ENCODE data around the gene ARPC2. TPM values are rescaled to one million over a fixed set of nuclear protein-coding genes. Genes with fewer than 3 reads are reported as not detected.
A peak's percentile ranks its signal among the peaks of the same experiment; 100 is the strongest.

ARPC2 gene
- total RNA-seq, 1 experiment from 2014 or later = 345 TPM

GRCh38 chr2:218289639-218290315 lies 72.8 kb downstream of the ARPC2 start:
- no peak for DNase-seq (ENCODE audit: low read depth)

DNA sequence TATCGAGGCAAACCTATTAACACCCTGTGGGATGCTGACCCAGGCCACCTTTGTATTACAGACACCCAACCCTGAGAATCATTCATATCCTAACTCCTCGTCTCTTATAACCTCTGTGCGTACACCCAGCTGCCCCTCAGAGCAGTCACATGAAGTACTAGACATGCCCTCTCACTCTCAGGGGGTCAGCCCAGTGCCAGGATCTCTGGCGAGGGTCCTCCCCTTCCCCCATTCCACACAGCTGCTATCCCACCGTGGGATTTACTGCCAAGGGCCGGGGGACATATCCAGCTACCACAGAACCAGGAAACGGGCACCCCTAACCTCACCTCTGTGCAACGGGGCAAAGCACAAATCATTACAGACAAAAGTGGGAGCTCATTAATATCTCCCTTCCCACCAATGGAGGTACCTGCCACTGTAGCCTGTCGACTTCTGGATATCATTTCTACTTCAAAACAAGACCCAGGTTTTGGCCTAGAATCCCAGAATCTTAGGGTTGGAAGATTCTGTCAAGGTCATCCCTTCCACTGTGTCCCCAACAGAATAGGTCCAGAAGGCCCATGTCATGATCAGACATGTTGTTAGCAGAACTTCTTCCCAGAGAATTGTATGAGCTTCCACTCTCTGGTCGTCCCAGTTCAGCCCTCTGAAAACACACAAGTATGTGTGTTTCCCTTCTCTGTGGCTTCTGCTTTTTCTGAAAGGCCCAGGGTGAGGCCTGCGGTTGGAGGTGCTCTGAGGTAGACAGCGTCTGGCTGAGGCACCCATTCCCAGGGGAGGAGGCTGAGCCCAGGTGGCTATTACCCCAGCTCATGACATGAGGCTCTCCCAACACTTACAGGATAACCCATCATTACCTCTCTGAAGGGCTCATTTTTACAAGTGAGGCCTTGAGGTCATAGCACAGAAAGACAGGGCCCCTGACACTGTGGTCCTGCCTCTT lies 73.6 kb downstream of the ARPC2 start:
- no peak for DNase-seq (ENCODE audit: low read depth)

DNA sequence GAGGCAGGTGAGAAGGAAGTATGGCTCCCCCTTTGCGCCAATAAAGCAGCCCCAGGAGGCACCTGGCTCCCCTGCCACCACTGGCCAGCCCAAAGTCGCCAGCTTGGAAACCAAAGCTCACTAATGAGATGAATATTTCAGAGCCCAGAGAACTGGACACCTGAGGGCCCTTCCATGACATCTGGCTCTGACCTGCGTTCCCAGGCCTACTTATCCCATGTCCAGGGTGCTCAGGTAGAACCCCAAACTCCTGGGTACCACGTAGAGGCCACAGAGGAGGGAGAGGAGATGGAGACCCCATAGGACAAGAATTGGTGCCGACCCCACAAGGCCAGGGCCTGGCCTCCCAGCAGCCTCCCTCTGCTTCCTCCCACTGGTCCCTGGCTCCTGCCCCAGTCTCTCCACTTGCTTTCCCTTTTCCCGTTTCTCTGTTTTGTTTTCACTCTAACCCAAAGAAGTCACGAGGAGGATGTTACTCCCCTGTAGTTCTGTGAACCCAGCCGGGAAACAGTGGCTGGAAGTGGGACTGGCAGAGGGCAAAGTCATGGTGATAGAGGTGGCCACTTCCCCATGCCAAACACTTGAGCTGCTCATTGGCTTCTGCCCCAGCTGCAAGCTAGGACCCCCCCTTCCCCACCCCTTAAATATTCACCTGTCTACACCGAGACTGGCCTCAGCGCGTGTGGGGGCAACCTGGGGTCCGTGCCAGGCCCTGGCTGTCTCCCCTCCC lies 74.5 kb downstream of the ARPC2 start:
- DNase-seq (ENCODE audit: low read depth) = peak; percentile 21

- peak; percentile 80 for DNase-seq (ENCODE audit: low read depth)
Measured at GRCh38 chr2:218292048-218293014, 75.3 kb downstream of the ARPC2 start, which contains the start of gene TMBIM1. Gene TMBIM1, minus strand, starts transcription at chr2:218292503. Its CDS starts 10,362 bp downstream, at chr2:218282141.

- no peak for DNase-seq (ENCODE audit: low read depth)
Measured at GRCh38 chr2:218293715-218294429, 76.9 kb downstream of the ARPC2 start.

GRCh38 chr2:218294430-218295022 lies 77.5 kb downstream of the ARPC2 start:
- no peak for DNase-seq (ENCODE audit: low read depth)

DNA sequence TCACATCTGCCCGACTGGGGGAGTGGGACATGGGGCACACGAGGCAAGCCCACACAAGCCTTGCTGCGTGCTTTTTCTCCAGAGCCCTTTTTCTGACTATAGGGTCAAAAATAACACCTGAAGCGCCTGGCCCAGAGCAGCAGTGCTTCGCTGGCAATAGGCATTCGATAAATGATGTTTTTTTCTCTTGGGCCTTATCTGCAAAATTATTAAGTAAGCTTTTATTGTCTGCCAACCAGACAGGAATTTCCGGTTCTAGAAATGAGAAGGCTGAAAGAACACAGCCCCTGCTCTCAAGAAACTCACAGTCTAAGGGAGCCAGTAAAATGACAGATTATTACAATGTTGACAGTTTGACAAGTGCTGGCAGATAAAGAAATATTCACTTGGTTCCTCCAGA lies 78.0 kb downstream of the ARPC2 start:
- DNase-seq (ENCODE audit: low read depth) = no peak

- DNase-seq (ENCODE audit: low read depth) = no peak
Measured at GRCh38 chr2:218296200-218296599, 79.2 kb downstream of the ARPC2 start.

DNA sequence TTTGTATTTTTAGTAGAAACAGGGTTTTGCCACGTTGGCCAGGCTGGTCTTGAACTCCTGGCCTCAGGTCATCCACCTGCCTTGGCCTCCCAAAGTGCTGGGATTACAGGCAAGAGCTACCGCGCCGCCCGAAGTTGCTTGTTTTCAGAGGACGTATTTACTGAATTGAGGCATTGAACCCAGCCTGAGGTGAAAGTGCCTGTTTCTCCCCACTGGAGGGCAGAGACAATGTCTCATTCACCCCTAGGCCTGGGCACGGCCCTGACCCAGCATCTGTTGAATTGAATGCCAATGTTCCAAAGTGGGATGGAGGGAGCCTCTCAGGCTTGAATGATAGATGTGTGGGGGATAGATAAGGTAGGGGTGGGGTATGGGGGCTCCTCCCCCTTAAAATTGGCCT lies 79.9 kb downstream of the ARPC2 start:
- no peak for DNase-seq (ENCODE audit: low read depth)

DNA sequence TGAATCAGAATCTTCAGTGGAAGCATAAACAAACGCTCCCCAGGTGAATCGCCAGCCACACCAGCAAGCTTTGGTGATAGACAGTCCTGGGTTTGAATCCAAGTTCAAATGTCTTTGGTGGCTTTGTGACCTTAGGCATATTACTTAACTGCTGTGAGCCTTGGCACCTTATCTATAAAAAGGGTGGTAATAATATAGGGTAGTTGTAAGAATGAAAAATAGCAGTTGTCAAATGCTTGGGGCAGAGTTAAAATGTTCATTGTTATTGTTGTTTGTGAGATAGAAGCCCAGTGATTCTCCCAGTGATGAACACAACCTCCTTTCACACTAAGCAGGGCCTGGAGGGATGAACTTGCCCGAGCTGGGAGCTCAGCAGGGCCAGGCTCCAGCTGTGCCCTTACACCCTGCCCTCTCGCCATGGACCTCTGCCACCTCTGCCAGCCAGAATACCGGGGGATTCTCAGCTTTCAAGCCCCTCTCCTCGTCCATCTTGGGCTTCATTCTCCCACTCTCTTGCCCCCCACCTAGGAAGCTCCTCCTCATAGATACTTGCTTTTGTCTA lies 81.4 kb downstream of the ARPC2 start:
- no peak for DNase-seq (ENCODE audit: low read depth)

DNA sequence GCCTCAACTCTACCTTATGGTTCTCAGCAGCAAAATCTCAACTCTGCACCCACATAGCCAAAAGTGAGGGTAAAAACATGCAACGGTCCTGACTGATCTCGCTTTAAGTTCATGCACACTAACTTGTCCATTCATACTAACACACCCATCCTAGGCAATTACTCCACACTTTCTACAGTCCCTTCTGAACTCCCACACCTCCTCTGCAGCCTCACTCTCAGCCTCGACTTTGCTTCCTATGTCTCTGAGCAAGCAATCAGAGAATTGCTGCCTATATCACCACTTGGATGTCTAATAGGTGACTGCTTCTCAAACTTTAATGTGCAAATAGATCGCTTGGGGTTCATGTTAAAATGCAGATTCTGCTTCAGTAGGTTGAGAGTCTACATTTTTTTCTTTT lies 83.2 kb downstream of the ARPC2 start:
- no peak for DNase-seq (ENCODE audit: low read depth)

DNA sequence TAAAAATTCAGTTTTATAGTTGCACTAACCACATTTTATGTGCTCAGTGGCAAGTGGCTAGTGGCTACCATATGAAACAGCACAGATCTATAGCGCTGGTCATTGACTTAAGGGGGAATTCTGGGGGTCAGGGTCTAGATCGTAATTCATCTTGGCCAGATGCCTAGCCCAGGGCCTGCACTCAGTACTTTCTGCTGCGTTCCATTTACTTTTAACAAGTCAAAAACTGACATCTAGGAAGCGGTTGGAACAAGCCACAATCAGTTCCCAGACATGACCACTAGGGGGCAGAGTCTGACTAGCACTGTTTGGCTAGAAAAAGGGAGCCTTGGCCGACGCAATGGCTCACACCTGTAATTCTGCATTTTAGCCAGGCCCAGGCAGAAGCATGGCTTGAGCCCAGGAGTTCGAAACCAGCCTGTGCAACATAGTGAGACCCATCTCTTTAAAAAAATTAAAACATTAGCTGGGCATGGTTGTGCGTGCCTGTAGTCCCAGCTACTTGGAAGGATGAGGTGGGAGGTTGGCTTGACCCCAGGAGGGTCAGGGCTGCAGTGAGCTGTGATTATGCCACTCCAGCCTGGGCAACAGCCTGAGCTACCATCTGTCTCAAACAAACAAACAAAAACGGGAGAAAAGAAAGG lies 84.3 kb downstream of the ARPC2 start:
- peak; percentile 79 for DNase-seq (ENCODE audit: low read depth)

Other genes with a start within 250 kb of the ARPC2 start
- 0.80 and 2.6 TPM in 2 replicates for gene TNS1, start 214.2 kb upstream of the ARPC2 start, total RNA-seq (2014; rRNA removed; shearing (Covaris generic))
- not detected in 2 replicates for gene RUFY4, start 147.9 kb upstream of the ARPC2 start, total RNA-seq (2014; rRNA removed; shearing (Covaris generic))
- not detected in 2 replicates for gene CXCR2, start 91.2 kb upstream of the ARPC2 start, total RNA-seq (2014; rRNA removed; shearing (Covaris generic))
- not detected in 2 replicates for gene CXCR1, start 50.2 kb upstream of the ARPC2 start, total RNA-seq (2014; rRNA removed; shearing (Covaris generic))
- gene GPBAR1, start 43.8 kb downstream of the ARPC2 start, total RNA-seq (2014; rRNA removed; shearing (Covaris generic)) = not detected in 2 replicates
- 237 and 278 TPM in 2 replicates for gene AAMP, start 52.9 kb downstream of the ARPC2 start, total RNA-seq (2014; rRNA removed; shearing (Covaris generic))
- gene PNKD, start 53.3 kb downstream of the ARPC2 start, total RNA-seq (2014; rRNA removed; shearing (Covaris generic)) = 25.0 and 36.4 TPM in 2 replicates
- 39.1 and 44.4 TPM in 2 replicates for gene TMBIM1, start 75.3 kb downstream of the ARPC2 start, total RNA-seq (2014; rRNA removed; shearing (Covaris generic))
- gene CATIP, start 139.7 kb downstream of the ARPC2 start, total RNA-seq (2014; rRNA removed; shearing (Covaris generic)) = not detected in 2 replicates
- gene SLC11A1, start 165.1 kb downstream of the ARPC2 start, total RNA-seq (2014; rRNA removed; shearing (Covaris generic)) = not detected in 2 replicates
- 27.4 and 36.3 TPM in 2 replicates for gene CTDSP1, start 182.7 kb downstream of the ARPC2 start, total RNA-seq (2014; rRNA removed; shearing (Covaris generic))
- gene VIL1, start 201.9 kb downstream of the ARPC2 start, total RNA-seq (2014; rRNA removed; shearing (Covaris generic)) = 0.06 TPM in 1 of 2 replicates, not detected in the other